ENCODE data around the gene YES1. TPM values are rescaled to one million over a fixed set of nuclear protein-coding genes. Genes with fewer than 3 reads are reported as not detected.

Gene YES1
- total RNA-seq = 10 to 100 TPM; 56.3 to 83.4 TPM

GRCh38 chr18:811892-812375, at the start of gene YES1:
YES1 (minus strand) TSS chr18:812242; CDS start chr18:756827, 55,415 bp downstream.
- no peaks in the 10 kb centered on the region for H3K4me1 ChIP-seq
- no peaks in the 10 kb centered on the region for H3K27me3 ChIP-seq
- H3K4me3 ChIP-seq = peak within 1 kb of the TSS; percentile 88
- no peaks in the 10 kb centered on the region for H3K36me3 ChIP-seq
- DNase-seq = peak; percentile 77
- H3K27ac ChIP-seq = peak within 1 kb of the TSS; percentile 90
- peak within 1 kb of the TSS; percentile 95 to 96 for H3K9ac ChIP-seq (ENCODE audit: low read depth in 2 of 2, low read length in 2 of 2)
- intact Hi-C loops (cut with DNase I) = no loop called here
- H3K9me3 ChIP-seq = no peaks in the 10 kb centered on the region
- no peak for TF ChIP-seq CTCF (IDR thresholded peaks at IDR 0.05)

- Histone ChIP-seq H3K27ac (no peak overlapping the region), H3K4me3 (no peak overlapping the region), H3K27me3 (no peaks in the 10 kb centered on the region), H3K9me3 (no peaks in the 10 kb centered on the region), H3K36me3 (no peaks in the 10 kb centered on the region), H3K9ac (ENCODE audit: low read depth in 2 of 2, low read length in 2 of 2) (no peak overlapping the region), H3K4me1 (no peaks in the 10 kb centered on the region)
- DNase-seq = no peak
- intact Hi-C loops (cut with DNase I) = no loop called here
- TF ChIP-seq CTCF (IDR thresholded peaks at IDR 0.05) = no peak
Observed at GRCh38 chr18:857986-858385, 45.9 kb upstream of the YES1 start.

- no peak for DNase-seq
- no peaks in the 10 kb centered on the region for H3K27me3 ChIP-seq
- TF ChIP-seq CTCF (IDR thresholded peaks at IDR 0.05) = no peak
- no peaks in the 10 kb centered on the region for H3K36me3 ChIP-seq
- H3K9me3 ChIP-seq = no peaks in the 10 kb centered on the region
- intact Hi-C loops (cut with DNase I) = no loop called here
- H3K9ac ChIP-seq (ENCODE audit: low read depth in 2 of 2, low read length in 2 of 2) = no peak overlapping the region
- peaks cover 2% of the 10 kb centered on the region for H3K4me1 ChIP-seq
- no peak overlapping the region for H3K4me3 ChIP-seq
- H3K27ac ChIP-seq = no peak overlapping the region
Observed at GRCh38 chr18:853471-853870, 41.4 kb upstream of the YES1 start.

GRCh38 chr18:850960-851359, 38.9 kb upstream of the YES1 start:
- Histone ChIP-seq H3K4me3 (no peak overlapping the region), H3K9ac (ENCODE audit: low read depth in 2 of 2, low read length in 2 of 2) (no peak overlapping the region), H3K36me3 (no peaks in the 10 kb centered on the region), H3K27ac (no peak overlapping the region), H3K4me1 (peaks cover 2% of the 10 kb centered on the region), H3K9me3 (no peaks in the 10 kb centered on the region), H3K27me3 (no peaks in the 10 kb centered on the region)
- intact Hi-C loops (cut with DNase I) = no loop called here
- TF ChIP-seq CTCF (IDR thresholded peaks at IDR 0.05) = no peak
- no peak for DNase-seq

GRCh38 chr18:849021-849420, 37.0 kb upstream of the YES1 start:
- Histone ChIP-seq H3K27ac (no peak overlapping the region), H3K27me3 (no peaks in the 10 kb centered on the region), H3K9me3 (no peaks in the 10 kb centered on the region), H3K4me3 (no peak overlapping the region), H3K36me3 (no peaks in the 10 kb centered on the region), H3K9ac (ENCODE audit: low read depth in 2 of 2, low read length in 2 of 2) (no peak overlapping the region), H3K4me1 (peaks cover 2% of the 10 kb centered on the region)
- no peak for DNase-seq
- intact Hi-C loops (cut with DNase I) = no loop called here
- no peak for TF ChIP-seq CTCF (IDR thresholded peaks at IDR 0.05)

All from colonic mucosa (tissue), 4 donors.